Stimulated activated CD8-positive, alpha-beta memory T cell treated with anti-CD3 and anti-CD28 coated beads, Interleukin-4, amount 100 ng/mL, for 24 hours (primary cell): ENCODE measurements around the gene UROC1.

ENCODE experiments used
- DNase-seq: peaks from one replicate; pipeline ENCODE4 v3.0.0-alpha.2; 2020; ENCODE audit warnings: low read depth

Gene UROC1

DNA sequence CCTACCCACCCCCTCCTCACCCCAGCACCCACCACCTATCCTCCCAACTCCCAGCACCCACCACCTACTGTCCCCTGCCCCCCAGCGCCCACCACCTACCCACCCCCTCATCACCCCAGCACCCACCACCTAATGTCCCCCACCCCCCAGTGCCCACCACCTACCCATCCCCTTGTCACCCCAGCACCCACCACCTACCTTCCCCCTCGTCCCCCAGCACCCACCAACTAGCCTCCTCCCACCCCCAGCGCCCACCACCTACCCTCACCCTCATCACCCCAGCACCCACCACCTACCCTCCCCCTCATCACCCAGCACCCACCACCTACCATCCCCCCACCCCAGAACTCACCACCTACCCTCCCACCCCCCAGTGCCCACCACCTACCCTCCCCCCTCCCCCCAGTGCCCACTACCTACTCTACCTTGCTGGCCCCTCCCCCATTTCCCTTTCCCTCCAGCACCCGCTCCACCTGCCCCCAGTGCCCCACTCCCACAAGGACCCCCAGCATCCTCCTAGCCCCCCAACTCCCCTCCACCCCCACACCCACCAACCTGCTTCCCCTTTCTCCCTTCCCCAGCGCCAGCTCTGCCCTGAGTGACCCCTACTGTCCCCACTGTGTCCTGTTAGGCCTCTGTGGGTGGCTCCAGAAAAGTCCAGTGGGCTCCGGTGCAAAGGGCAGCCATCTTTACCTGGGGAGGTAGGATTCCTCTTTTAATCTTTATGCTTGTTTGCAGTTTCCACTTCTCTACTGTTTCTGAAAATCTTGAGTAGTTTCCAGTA is 1.2 kb downstream of the UROC1 start:
- no peak for DNase-seq

DNA sequence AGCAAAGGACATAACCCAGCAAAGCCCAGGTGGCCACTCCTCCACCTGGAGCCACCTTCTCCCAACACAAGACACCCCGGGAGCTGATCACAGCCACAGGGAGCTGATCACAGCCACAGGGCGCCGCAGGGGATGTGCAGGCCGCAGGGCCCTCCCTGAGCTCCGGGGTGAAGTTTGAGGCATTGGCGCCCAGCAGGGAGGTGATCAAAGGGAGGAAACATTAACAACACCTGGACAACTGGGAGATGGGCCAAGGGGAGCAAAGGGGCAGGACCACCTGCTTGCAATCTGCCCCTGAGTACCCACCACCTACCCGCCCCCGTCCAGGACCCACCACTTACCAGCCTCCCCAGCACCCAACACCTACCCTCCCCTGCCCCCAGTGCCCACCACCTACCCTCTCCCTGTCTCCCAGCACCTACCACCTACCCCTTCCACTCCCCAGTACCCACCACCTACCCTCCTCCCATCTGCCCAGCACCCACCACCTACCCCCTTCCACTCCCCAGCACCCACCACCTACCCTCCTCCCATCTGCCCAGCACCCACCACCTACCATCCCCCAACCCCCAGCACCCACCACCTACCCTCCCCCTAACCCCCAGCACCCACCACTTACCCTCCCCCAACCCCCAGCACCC is 2.4 kb downstream of the UROC1 start:
- no peak for DNase-seq

DNA sequence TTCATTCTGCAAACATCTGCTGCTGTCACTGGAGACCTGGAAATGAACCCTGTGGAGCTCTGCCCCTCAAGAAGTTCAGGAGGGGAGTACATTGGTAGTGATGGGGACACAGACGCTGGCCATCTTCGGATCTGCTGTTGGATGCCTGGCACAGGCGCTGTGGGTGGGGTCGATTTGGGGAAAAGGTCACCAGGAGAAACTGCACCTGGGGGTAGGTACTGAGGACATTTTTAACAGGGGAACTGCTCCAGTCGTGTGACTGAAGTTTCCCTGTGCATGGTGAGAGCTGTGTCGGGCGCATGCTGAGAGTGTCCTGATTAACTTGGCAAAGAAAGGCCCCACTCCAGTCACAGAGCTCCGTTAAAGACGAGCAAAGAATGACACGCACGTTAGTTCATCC is 3.4 kb downstream of the UROC1 start:
- no peak for DNase-seq

DNA sequence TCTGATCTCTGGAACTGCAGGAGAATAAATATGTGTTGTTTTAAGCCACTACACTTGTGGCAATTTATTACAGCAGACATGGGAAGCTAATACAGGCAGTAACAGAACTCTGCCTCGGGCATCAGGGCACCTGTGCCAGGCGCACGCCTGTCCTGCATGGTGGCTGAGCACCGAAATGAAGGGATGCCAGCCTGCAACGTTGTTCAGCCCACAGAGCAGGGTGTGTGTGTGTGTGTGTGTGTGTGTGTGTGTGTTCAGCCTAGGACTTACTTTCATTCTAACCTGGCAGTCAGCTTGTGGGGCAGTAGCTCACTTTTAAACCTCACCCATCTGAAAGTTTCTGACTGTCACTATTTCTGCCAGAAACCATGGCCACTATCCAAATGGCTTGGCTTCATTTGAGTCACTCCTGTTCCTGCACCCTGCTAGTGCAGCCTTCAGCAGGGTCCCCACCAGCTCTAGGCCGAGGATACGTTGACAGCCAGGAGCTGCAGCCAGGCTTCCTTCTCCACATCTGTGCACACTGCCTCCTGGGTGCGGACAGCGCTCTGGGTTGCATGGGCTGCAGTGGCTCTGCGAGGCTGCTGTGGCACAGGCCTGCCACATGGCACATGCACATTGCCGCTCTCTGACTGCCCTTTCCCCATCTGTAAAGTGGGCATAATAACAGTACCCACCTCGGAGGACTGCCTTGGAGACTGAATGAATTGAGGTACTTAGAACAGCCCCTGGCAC is 4.5 kb downstream of the UROC1 start:
- DNase-seq: no peak

DNA sequence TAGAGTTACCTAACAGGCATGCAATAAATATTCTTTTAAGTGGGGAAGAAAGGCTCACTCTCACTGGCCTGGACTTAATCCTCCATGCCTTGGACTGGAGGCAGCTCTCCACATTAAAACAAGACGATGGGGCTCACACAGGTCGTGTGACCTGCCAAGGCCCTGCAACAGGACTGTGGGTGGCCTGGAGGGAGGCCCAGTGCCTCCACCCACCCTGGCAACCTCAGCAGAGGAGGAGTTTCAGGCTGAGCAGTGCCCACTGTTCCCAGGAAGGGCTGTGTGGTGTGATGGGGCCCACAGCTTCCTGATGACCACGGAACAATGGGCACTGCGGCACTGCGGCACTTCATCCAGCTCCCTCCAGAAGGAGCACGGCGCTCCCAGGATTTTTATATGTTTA is 5.5 kb downstream of the UROC1 start:
- no peak for DNase-seq

DNA sequence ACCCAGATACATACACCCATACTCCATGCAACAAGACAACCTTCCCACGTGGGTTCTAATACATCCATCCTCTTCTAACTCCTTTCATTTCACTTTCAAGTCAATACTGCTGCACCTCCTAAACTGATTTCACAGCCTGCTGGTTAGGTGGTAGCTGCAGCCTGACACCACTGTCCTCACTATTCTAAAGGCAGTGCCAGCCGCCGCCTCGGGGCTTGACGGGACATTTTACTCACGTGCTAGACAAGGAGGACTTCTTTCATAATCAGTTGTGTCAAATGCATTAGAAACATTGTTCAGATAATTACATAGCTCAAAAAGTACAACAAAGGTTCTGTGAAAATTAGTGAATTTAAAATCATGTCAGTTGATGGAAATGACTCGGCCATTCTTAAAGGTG is 6.3 kb downstream of the UROC1 start:
- no peak for DNase-seq

DNA sequence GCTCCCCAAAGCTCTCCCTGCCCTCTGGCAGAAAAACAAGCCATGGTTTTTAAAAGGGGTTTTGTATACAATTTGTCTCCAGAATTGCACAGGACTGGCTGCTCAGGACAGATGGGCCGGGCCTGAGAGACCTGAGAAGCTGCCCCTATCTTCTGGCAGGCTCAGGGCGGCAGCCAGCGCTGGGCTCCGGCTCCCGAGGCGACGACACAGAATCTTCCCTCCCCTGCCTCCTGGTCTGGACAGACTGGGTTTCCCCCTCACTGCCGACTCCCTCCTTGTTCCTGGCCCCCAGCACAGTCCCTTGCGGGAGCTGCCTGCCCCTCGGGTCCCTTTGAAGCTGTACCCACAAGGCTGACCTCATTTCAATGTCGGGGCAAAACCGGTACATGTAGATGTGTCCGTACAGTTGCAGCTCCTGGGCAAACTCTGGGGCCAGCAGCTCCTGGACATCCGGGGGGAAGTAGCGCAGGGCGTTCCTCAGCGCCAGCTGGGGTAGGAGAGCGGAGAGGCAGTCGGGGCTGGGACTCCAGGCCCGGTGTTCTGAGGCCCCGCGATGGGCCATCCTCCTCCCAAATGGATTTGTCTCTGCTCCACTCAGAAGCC is 7.2 kb downstream of the UROC1 start:
- no peak for DNase-seq

DNA sequence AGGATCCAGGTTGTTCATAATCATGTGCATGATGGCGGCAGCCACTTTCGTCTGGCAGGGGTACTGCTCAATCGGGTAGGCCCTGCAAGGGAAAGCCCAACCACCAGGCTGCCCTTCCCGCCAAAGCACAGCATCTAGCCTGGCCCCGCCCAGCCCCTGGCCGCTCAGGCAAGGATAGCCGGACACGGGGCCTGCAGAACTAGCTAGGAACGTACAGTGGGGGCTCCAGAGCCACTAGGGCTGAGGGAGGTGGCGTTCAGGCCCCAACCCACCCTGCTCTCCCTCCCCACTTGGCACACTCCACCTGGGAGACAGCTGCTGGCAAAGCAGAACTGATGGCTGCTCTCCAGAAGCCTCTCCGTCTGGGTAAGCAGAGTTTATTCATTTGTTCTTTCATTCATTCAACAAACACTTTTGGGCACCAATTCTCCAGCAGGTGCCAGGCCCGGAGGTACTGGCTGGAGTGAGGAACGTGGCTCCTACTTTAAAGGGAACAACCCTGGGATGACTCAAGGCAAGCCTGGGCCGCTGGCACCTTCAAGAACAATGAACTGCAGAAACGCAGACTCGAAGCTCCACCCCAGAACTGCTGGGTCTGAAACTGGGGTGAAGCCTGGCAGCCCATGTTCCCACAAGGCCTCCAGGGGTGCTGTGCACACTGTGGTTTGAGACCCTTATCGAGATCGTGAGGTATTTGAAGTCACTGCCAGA is 7.8 kb downstream of the UROC1 start:
- DNase-seq: no peak

DNA sequence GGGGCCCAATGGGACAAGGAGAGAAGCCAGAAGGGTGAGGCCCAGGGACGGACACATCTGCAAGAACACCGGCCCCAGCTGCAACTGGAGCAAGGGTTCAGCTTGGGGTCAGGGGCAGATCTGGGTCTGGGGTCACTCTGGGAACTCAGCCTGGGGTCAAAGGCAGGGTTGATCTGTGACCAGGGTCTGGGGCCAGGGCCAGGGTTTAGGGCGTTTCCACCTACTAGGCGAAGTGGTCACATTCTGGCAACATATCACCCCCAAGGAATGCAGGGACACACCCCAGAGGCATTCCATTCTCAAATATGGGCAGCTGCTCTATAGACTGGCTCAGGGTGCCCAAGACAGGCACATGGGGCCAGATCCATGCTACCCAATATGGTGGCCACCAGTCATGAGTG is 9.0 kb downstream of the UROC1 start:
- DNase-seq: no peak

DNA sequence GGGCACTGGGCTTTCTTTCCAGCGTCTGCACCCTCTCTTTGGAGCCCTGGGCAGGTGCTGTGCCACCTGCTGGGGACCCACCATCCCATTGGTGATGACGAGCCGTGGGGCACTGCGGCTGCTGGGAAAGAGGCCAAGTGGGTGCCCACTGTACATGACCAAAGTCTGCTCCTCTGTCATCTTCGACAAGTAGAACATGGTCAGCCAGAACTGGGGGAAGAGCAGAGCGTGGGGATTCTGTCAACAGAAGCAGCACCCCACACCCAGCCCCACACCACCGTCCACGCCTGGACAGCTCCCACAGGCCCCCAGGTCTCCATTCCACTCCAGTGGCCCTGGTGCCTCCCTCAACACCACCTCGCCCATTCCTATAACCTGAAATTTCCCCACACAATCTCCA is 9.7 kb downstream of the UROC1 start:
- no peak for DNase-seq

DNA sequence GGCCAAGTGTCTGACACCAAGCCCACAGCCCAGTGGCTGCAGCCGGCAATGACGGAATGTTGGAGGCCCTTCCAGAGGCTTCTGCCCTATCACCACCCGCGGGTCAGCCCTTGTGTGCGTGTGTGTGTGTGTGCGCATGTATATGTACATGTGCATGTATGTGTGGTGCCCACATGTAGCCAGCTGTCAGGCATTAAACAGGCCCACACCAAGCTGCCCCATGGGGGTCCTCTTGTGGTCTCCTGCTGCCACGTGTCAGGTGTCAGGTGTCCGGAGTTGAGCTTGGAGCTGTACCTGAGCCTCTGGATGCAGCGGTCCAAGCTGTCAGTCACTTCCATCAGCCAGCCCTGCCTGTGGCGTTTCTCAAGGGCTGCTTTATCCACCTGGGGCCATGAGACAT is 13.9 kb downstream of the UROC1 start:
- no peak for DNase-seq

DNA sequence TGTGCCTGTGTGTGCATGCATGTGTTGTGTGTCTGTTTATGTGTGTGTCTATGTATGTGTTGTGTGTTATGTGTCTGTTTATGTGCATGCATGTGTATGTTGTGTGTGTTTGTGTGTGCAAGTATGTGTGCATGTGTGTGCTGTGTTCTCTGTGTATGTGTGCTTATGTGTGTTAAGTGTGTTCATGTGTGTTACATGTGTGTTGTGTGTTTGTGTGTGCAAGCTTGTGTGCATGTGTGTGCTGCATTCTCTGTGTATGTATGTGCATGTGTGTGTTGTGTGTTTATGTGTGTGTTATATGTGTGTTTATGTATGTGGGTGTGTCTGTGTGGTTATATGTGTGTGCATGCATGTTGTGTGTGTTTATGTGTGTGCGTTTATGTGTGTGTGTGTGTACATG is 14.9 kb downstream of the UROC1 start:
- DNase-seq: no peak

DNA sequence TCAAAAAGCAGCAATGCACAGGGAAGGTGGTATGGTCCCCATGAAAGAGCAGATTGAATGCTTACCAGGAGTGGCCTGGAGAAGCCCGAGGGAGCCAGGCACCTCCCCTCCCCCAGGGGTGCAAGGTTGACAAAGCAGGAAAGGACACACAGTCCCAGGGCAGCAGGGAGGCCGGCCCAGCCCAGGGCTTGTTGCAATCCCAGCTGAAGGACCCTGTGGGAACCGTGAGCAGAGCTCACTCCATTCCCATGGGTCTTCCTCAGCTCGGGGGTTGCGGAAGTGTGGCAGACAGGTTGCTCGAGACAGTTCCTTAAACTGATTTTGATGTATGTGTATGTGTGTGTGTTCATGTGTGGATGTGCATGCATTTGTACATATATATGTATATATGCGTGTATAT is 15.8 kb downstream of the UROC1 start:
- no peak for DNase-seq

DNA sequence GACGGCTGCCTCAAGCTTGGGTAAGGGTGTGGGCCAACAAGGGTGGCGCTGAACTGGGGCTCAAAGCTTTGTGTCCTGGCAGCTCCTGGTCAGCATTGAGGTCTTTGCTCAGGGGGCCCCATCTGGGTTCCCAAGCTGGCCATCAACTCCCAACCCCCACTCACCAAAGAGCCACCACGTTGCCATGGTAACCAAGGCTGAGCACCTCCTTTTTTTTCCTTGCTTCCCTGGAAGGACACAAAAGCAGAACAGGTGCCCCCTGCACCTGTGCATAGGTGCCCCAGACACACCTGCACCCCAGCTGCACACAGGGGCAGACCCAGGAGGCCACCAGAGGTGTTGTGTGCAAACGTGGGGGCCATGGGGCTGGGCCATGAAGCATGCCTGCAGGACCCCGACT is 16.5 kb downstream of the UROC1 start:
- no peak for DNase-seq

DNA sequence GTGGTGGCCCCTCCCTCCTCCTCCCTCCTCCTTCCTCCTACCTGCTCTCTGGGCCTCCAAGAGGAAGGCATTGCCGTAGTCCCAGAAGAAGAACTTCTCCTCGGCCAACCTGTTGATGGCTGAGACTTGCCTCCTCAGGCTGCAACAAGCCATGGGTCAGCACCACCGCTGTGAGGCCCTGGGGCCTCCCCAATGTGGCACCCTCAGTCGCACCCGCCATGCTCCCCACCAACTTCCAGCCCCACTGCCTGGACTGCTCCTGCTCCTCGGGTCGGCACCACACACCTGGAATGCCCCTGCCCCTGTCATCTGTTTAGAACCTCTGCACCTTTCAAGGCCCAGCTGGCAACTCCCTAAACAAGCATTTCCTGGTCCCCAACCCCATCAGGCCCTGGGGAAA is 17.6 kb downstream of the UROC1 start:
- DNase-seq: no peak

DNA sequence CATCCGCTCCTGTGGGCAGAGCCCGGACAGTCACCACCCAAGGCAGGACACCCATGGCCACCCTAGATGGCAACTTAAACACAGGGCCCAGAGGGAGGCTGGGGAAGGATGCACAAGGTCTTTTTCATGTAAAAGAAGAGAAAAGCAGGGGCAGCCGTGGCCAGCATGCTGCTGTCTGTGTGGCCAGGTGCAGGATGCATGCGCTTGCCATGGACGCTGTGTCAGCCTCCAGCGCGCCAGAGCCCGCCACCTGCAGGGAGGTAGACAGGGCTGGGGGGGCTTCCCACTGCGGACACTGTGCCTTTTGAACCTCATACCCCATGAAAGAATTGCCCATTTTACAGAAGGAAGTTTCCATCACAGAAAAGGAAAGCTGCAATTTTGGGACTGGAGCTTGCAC is 18.2 kb downstream of the UROC1 start:
- DNase-seq: no peak

DNA sequence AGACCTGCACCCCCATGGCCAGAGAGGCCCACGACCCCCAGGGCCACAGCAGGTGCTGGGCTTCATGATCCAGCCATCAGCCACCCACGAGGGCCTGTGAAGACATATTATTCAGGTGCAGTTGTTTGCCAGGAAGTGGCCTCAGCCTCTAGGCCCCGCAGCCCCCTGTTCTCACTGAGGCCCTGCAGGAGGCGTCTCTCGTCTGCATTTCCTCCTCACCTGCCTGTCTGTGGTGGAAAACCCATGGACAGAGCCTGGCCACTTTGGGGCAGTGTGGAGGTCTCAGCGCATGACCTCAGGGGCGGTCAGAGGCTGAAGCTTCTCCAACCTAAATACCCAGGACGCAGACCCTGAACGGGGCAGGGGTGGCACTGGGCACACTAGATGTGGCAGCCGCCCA is 18.6 kb downstream of the UROC1 start:
- no peak for DNase-seq

DNA sequence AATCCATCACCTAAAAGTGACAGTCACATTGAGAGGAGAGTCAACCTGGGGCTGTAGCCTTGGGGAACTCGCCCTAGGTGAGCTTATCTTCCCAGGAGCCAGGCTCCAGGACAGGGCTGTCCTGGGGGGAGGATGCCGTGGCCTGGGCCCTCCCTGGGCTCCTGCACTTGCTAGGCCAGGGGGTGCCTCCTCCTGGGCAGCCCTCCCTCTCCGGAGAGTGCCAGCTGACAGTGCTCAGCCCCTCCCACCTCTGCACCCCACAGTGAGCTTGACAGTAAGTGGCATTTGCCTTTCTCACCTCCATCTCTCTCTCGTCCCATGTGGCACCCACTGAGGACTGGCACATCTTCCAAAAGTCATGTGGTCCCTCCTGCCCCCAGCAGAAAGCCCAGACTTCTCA is 19.1 kb downstream of the UROC1 start:
- no peak for DNase-seq

DNA sequence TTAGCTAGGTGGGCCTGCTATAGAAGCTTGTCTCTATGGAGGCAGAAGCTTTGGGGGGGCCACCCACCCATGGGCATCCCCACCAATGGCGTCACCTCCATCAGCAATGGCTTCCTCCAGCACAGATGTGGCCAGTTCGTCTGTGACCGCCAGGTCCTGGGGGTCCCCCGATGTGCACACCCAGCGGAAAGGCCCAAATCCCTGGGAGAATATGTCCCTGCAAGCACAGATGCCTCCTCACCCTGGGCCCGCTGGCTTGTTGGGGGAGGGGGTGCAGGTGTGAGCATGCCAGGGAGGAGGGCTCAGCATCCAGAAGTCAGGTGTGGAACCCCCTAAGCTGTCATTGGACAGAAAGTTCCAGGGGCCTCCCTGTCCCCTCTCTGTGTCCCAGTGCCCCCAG is 19.6 kb downstream of the UROC1 start:
- no peak for DNase-seq

DNA sequence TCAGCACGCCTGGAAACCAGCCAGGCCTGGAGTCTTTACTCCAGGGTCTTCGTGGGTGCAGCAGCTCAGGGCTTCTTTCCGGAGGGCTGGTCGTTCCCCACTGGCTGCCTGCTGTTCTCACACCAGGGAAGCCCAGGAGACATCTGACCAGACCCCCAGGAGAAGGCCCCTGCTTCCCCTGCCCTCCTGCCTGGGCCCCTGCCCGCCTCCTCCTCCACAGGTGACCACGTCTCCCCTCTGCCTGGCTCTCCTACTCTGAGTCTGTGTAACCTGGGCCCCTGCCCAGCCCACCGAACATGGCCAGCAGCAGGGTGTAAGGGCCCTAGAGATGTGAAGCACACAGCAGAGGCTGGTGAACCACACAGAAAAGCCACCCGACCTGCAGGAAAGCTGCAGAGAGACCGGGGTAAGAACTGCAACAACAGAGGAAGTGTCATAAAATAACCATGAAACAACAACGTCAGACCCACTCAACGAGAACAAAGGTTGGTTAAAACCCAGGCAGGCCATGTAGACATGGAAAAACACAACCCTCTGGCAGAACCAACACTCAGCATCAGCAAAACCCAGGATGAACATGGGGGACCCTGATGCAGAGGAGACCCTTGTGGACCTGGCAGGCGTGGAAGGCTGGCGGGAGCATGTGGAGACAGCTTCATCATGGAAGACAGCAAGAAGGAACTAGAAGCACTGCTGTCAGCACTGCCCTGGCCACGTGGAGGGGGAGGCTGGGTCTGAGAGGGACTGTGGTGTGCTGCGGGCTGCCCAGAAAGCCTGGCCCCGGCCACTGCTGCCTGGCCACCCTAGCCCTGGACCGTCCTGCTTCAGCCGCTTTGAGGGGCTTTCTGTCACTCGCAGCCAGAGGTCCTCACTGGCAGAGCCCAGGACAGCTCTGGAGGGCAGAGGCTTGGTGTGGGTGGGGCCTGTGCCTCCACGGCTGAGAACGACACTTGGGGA is 20.4 kb downstream of the UROC1 start:
- DNase-seq: no peak

DNA sequence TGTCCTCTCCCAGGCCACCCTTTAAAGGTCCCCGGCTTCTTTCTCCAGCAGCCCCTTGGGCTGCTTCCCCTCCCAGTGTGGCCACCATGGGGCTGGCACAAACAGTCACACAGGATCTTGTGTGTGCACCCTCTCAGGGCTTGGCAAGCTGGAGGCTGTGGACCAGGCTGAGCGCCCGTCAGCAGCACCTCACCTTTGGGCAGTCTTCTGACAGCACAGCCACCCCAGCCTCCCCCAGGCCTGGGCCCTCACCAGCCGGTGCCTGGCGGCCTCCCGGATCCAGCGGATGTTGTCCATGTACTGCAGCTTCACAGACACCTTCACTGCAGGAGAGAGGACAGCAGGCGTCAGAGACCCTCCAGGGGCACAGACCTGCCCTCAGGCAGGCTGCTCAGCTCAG is 21.8 kb downstream of the UROC1 start:
- DNase-seq: no peak
